Measurements from ENCODE around the gene WDFY3.

- TF ChIP-seq ZNF775 (CRISPR knock-in tag; IDR thresholded peaks at IDR 0.05; ENCODE audit: borderline replicate concordance), result no peak
- TF ChIP-seq RFX5 (IDR thresholded peaks at IDR 0.05; ENCODE audit: low read depth, low read length), result no peak
- no peak for TF ChIP-seq SRF (IDR thresholded peaks at IDR 0.05; ENCODE audit: low read depth, low read length)
- no peak for TF ChIP-seq PRPF4 (IDR thresholded peaks at IDR 0.05; ENCODE audit: low read depth, low read length, poor library complexity, severe bottlenecking)
- TF ChIP-seq ZNF572 (CRISPR knock-in tag; IDR thresholded peaks at IDR 0.05), result no peak
- TF ChIP-seq MIXL1 (CRISPR knock-in tag; IDR thresholded peaks at IDR 0.05), result no peak
- TF ChIP-seq, protein P1, sequence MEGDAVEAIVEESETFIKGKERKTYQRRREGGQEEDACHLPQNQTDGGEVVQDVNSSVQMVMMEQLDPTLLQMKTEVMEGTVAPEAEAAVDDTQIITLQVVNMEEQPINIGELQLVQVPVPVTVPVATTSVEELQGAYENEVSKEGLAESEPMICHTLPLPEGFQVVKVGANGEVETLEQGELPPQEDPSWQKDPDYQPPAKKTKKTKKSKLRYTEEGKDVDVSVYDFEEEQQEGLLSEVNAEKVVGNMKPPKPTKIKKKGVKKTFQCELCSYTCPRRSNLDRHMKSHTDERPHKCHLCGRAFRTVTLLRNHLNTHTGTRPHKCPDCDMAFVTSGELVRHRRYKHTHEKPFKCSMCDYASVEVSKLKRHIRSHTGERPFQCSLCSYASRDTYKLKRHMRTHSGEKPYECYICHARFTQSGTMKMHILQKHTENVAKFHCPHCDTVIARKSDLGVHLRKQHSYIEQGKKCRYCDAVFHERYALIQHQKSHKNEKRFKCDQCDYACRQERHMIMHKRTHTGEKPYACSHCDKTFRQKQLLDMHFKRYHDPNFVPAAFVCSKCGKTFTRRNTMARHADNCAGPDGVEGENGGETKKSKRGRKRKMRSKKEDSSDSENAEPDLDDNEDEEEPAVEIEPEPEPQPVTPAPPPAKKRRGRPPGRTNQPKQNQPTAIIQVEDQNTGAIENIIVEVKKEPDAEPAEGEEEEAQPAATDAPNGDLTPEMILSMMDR (CRISPR knock-in tag; IDR thresholded peaks at IDR 0.05), result no peak
Observed at GRCh38 chr4:84912741-84913140, 53.7 kb downstream of the WDFY3 start.
